OCI-LY7 (cell line): ENCODE results near the gene PRIMPOL. TPM values are rescaled to one million over a fixed set of nuclear protein-coding genes. Genes with fewer than 3 reads are reported as not detected.

Experiments used
- BruUV-seq: library from RNA; stranded (reverse); fragments of 400-500 nt; replicated peaks from 2 replicates; lab custom pipeline; 2021; lab: Mats Ljungman, UMichigan
- CTCF ChIA-PET: fragments of 300-600 bp; sonication (Branson Sonifier 250); formaldehyde crosslinking; loops from one replicate; lab custom pipeline; 2022; ENCODE audit warnings: antibody characterized with exemption; ENCODE audit not compliant: unreplicated experiment; lab: Charles Lee
- POLR2A ChIA-PET: fragments of 300-600 bp; sonication (Branson Sonifier 250); formaldehyde crosslinking; loops from one replicate; lab custom pipeline; 2022; ENCODE audit warnings: antibody characterized with exemption; lab: Charles Lee
- DNase-seq: peaks from one replicate; pipeline ENCODE4 v3.0.0-alpha.2; 2015; ENCODE audit warnings: low spot score
- H2AFZ ChIP-seq: fragments of 200-600 bp; sonication (generic), shearing (Covaris generic); 2 replicates; pipeline ENCODE4 v1.6.1; 2014; ENCODE audit warnings: mild to moderate bottlenecking, antibody characterized with exemption, low read length, moderate library complexity
- H3K27ac ChIP-seq: fragments of 200-600 bp; sonication (generic); 2 replicates; pipeline ENCODE4 v1.5.1; 2014; ENCODE audit warnings: mixed run types, low read depth, mild to moderate bottlenecking, moderate library complexity, low read length, inconsistent platforms; ENCODE audit not compliant: poor library complexity, severe bottlenecking
- H3K36me3 ChIP-seq: fragments of 200-600 bp; sonication (generic); 2 replicates; pipeline ENCODE4 v1.6.1; 2014; ENCODE audit warnings: mild to moderate bottlenecking, antibody characterized with exemption, low read length, moderate library complexity, mixed read lengths; ENCODE audit not compliant: insufficient read depth
- H3K4me1 ChIP-seq: fragments of 200-600 bp; sonication (generic); 2 replicates; pipeline ENCODE4 v1.5.1; 2014; ENCODE audit warnings: mild to moderate bottlenecking, low read length; ENCODE audit not compliant: insufficient read depth, poor library complexity, severe bottlenecking
- H3K4me2 ChIP-seq: fragments of 200-600 bp; sonication (generic); 2 replicates; pipeline ENCODE4 v1.6.1; 2014; ENCODE audit warnings: mild to moderate bottlenecking, low read length
- H3K4me3 ChIP-seq: fragments of 200-600 bp; sonication (generic); 2 replicates; pipeline ENCODE4 v1.5.1; 2014; ENCODE audit warnings: mild to moderate bottlenecking, low read depth, low read length; ENCODE audit not compliant: poor library complexity, severe bottlenecking
- H3K79me2 ChIP-seq: fragments of 200-600 bp; sonication (generic); 2 replicates; pipeline ENCODE4 v1.6.1; 2016; ENCODE audit warnings: low read depth, mild to moderate bottlenecking, low read length, moderate library complexity, mixed read lengths; ENCODE audit not compliant: insufficient read depth
- H3K9me2 ChIP-seq: fragments of 200-600 bp; sonication (generic); 2 replicates; pipeline ENCODE4 v1.6.1; 2016; ENCODE audit warnings: mild to moderate bottlenecking, low read length, mixed read lengths; ENCODE audit not compliant: insufficient read depth
- H3K9me3 ChIP-seq: fragments of 200-600 bp; sonication (generic); 2 replicates; pipeline ENCODE4 v1.6.1; 2014; ENCODE audit warnings: mild to moderate bottlenecking, mixed run types, low read length, mixed read lengths
- H4K20me1 ChIP-seq: fragments of 200-600 bp; sonication (generic); 2 replicates; pipeline ENCODE4 v1.6.1; 2014; ENCODE audit warnings: mild to moderate bottlenecking, antibody characterized with exemption, low read length, moderate library complexity, mixed read lengths; ENCODE audit not compliant: insufficient read depth
- EZH2phosphoT487 ChIP-seq: fragments of 200-600 bp; sonication (generic); IDR thresholded peaks from 2 replicates; pipeline ENCODE4 v1.6.1; 2018; ENCODE audit warnings: low read depth, borderline replicate concordance, mild to moderate bottlenecking, mixed run types, antibody characterized with exemption, low read length, moderate library complexity, mixed read lengths
- intact Hi-C: fragments of 100-400 bp; cut with micrococcal nuclease; formaldehyde crosslinking; loops from one replicate; pipeline ENCODE4 v1.10.0; 2022; ENCODE audit not compliant: unreplicated experiment
- total RNA-seq, 2 experiments: library from RNA; depleted of rRNA in 1 of 2; stranded (reverse); fragments of >200 nt in 1 of 2; shearing (Covaris generic) in 1 of 2; gene quantifications; 2 replicates each; pipeline ENCODE4 v1.2.3, GENCODE V29; 2014 to 2022
- TF ChIP-seq, protein P1 (sequence below): fragments of 200-600 bp; sonication (generic); conservative IDR thresholded peaks from 2 replicates; pipeline ENCODE4 v1.5.1; 2014; ENCODE audit warnings: mild to moderate bottlenecking, antibody characterized with exemption, low read length, moderate library complexity, mixed read lengths

Gene PRIMPOL
- total RNA-seq, 2 experiments from 2014 or later: 8.8 to 23.4 TPM

DNA sequence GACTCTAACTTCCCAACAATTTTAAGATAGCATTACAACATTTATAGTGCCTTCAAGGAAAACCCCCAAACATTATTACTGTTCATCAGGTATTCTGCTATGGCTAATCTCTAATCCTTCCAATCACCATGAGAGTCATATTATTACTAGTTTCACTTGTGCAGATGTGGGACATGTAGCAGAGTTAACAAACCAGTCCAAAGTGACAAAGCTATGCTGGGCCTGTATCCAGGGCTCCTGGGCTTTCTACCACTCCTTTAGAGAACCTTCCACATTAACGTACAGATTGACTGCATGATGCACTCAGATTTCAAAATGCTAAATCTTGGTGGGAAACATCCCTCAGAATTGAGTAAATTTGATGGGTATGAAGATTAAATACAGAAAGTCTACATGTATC lies 16.7 kb upstream of the PRIMPOL start:
- ChIA-PET CTCF (no interaction called here), POLR2A (interaction anchor here (0.9 to 1.1 kb wide), 3 partner anchors 17 to 350 kb away, joined by 3 read pairs; no protein-coding TSS in a partner anchor)
- H3K36me3 ChIP-seq: peaks cover 96% of the 10 kb centered on the region
- H3K9me2 ChIP-seq: no peaks in the 10 kb centered on the region
- intact Hi-C loops: no loop called here
- H2AFZ ChIP-seq: no peak overlapping the region
- no peaks in the 10 kb centered on the region for H3K9me3 ChIP-seq
- H3K4me3 ChIP-seq: no peak overlapping the region
- H3K79me2 ChIP-seq: 0 out of 2 replicates have a peak, but pooled peaks cover 3% of the 10 kb centered on the region
- no peak overlapping the region for H3K27ac ChIP-seq
- no peak overlapping the region for H3K4me2 ChIP-seq
- no peak for DNase-seq
- H4K20me1 ChIP-seq: no peaks in the 10 kb centered on the region
- TF ChIP-seq EZH2phosphoT487: no peak
- TF ChIP-seq, protein P1, sequence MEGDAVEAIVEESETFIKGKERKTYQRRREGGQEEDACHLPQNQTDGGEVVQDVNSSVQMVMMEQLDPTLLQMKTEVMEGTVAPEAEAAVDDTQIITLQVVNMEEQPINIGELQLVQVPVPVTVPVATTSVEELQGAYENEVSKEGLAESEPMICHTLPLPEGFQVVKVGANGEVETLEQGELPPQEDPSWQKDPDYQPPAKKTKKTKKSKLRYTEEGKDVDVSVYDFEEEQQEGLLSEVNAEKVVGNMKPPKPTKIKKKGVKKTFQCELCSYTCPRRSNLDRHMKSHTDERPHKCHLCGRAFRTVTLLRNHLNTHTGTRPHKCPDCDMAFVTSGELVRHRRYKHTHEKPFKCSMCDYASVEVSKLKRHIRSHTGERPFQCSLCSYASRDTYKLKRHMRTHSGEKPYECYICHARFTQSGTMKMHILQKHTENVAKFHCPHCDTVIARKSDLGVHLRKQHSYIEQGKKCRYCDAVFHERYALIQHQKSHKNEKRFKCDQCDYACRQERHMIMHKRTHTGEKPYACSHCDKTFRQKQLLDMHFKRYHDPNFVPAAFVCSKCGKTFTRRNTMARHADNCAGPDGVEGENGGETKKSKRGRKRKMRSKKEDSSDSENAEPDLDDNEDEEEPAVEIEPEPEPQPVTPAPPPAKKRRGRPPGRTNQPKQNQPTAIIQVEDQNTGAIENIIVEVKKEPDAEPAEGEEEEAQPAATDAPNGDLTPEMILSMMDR: no peak
- H3K4me1 ChIP-seq: no peaks in the 10 kb centered on the region
- no TSS peak for BruUV-seq

DNA sequence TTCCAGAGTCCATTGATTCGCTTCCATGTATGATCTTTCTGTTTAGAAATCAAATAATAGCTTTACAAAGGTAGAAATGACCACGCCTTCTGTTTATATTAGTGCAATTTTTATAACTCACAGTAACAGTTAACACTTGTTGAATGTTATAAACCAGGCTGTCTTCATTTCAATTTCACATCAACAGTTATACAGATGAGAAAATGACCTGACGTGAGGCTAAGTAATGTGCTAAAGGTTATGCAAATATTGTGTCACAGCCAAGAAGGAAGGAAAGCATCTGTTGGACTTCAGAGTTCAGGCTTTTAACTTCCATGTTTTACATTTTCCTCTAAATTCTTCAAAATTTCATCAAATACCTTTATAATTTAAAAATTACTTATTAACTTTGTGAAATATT lies 14.2 kb upstream of the PRIMPOL start:
- H3K79me2 ChIP-seq: peaks cover 24% of the 10 kb centered on the region; the same call in 1 of the 2 replicates
- H3K4me2 ChIP-seq: no peak overlapping the region
- no peak for DNase-seq
- no peak overlapping the region for H3K27ac ChIP-seq
- H3K4me1 ChIP-seq: no peaks in the 10 kb centered on the region
- H3K9me3 ChIP-seq: no peaks in the 10 kb centered on the region
- POLR2A ChIA-PET: interaction anchor here (0.6 to 2.1 kb wide), 3 partner anchors 9 to 46 kb away, joined by 3 to 6 read pairs (median 4); partner anchors contain the start of gene CASP3
- peaks cover 96% of the 10 kb centered on the region for H3K36me3 ChIP-seq
- H4K20me1 ChIP-seq: no peaks in the 10 kb centered on the region
- no peak overlapping the region for H3K4me3 ChIP-seq
- H3K9me2 ChIP-seq: no peaks in the 10 kb centered on the region
- CTCF ChIA-PET: no interaction called here
- TF ChIP-seq EZH2phosphoT487: no peak
- TF ChIP-seq, protein P1: no peak
- intact Hi-C loops: no loop called here
- no TSS peak for BruUV-seq
- no peak overlapping the region for H2AFZ ChIP-seq

DNA sequence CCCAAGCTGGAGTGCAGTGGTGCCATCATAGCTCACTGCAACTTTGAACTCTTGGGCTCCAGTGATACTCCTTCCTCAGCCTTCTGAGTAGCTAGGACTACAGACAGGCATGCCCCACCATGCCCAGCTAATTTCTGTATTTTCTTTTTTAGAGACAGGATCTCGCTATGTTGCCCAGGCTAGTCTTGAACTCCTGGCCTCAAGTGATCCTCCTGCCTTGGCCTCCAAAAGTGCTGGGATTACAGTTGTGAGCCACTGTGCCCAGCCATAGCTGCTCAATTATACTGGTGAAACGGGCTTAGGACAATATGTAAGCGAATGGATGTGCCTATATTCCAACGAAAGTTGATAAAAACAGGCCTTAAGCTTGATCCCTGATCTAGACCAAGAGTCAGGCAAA lies 13.4 kb upstream of the PRIMPOL start:
- POLR2A ChIA-PET: interaction anchor here (0.6 to 1.3 kb wide), 4 partner anchors 8 to 63 kb away, joined by 3 to 4 read pairs (median 3); no protein-coding TSS in a partner anchor
- no TSS peak for BruUV-seq
- H3K79me2 ChIP-seq: peaks cover 32% of the 10 kb centered on the region; the same call in 1 of the 2 replicates
- H3K4me1 ChIP-seq: peaks cover 4% of the 10 kb centered on the region
- no peak overlapping the region for H3K27ac ChIP-seq
- no peak for DNase-seq
- no peaks in the 10 kb centered on the region for H3K9me2 ChIP-seq
- no peak for TF ChIP-seq EZH2phosphoT487
- TF ChIP-seq, protein P1: no peak
- H2AFZ ChIP-seq: no peak overlapping the region
- CTCF ChIA-PET: no interaction called here
- intact Hi-C loops: no loop called here
- H3K4me3 ChIP-seq: no peak overlapping the region
- H3K9me3 ChIP-seq: no peaks in the 10 kb centered on the region
- no peaks in the 10 kb centered on the region for H4K20me1 ChIP-seq
- H3K4me2 ChIP-seq: no peak overlapping the region
- H3K36me3 ChIP-seq: peaks cover 96% of the 10 kb centered on the region
